ENCODE results near the gene PASK.

PASK gene

GRCh38 chr2:241088376-241088775 lies 60.9 kb downstream of the PASK start:
- H3K36me3 ChIP-seq = peaks cover 76% of the 10 kb centered on the region
- H3K4me3 ChIP-seq = no peak overlapping the region
- TF ChIP-seq Cebpa-rat (IDR thresholded peaks at IDR 0.05) = no peak
- H3K27ac ChIP-seq = peak overlapping the region; percentile 49; the same call in 1 of the 2 replicates
- H3K4me2 ChIP-seq = peak overlapping the region; percentile 73
- no peaks in the 10 kb centered on the region for H3K27me3 ChIP-seq
- peaks cover 55% of the 10 kb centered on the region for H4K20me1 ChIP-seq
- no peaks in the 10 kb centered on the region for H3K9me3 ChIP-seq
- H3K9ac ChIP-seq = peak overlapping the region; percentile 61
- H3K4me1 ChIP-seq = peaks cover 44% of the 10 kb centered on the region

- Histone ChIP-seq H3K4me2 (peak overlapping the region; percentile 73), H4K20me1 (peaks cover 53% of the 10 kb centered on the region), H3K4me3 (no peak overlapping the region), H3K9me3 (no peaks in the 10 kb centered on the region), H3K27ac (peak overlapping the region; percentile 49; the same call in 1 of the 2 replicates), H3K4me1 (peaks cover 44% of the 10 kb centered on the region), H3K27me3 (no peaks in the 10 kb centered on the region), H3K36me3 (peaks cover 74% of the 10 kb centered on the region), H3K9ac (peak overlapping the region; percentile 61)
- TF ChIP-seq Cebpa-rat (IDR thresholded peaks at IDR 0.05) = no peak
Observed at GRCh38 chr2:241087420-241088268, 61.6 kb downstream of the PASK start.

- H3K9me3 ChIP-seq = no peaks in the 10 kb centered on the region
- no peak overlapping the region for H3K27ac ChIP-seq
- H3K4me1 ChIP-seq = peaks cover 44% of the 10 kb centered on the region
- no peaks in the 10 kb centered on the region for H3K27me3 ChIP-seq
- H4K20me1 ChIP-seq = peaks cover 27% of the 10 kb centered on the region
- H3K9ac ChIP-seq = no peak overlapping the region
- no peak for TF ChIP-seq Cebpa-rat (IDR thresholded peaks at IDR 0.05)
- no peak overlapping the region for H3K4me2 ChIP-seq
- no peak overlapping the region for H3K4me3 ChIP-seq
- H3K36me3 ChIP-seq = peaks cover 55% of the 10 kb centered on the region
Observed at GRCh38 chr2:241084856-241085444, 64.3 kb downstream of the PASK start.

GRCh38 chr2:241083091-241083415 lies 66.2 kb downstream of the PASK start:
- Histone ChIP-seq H3K4me2 (no peak overlapping the region), H4K20me1 (peaks cover 8% of the 10 kb centered on the region), H3K27me3 (no peaks in the 10 kb centered on the region), H3K4me1 (peaks cover 28% of the 10 kb centered on the region), H3K9ac (no peak overlapping the region), H3K9me3 (no peaks in the 10 kb centered on the region), H3K36me3 (peaks cover 36% of the 10 kb centered on the region), H3K27ac (no peak overlapping the region), H3K4me3 (no peak overlapping the region)
- TF ChIP-seq Cebpa-rat (IDR thresholded peaks at IDR 0.05) = no peak

GRCh38 chr2:241082341-241083090 lies 66.8 kb downstream of the PASK start:
- Histone ChIP-seq H3K4me1 (peaks cover 25% of the 10 kb centered on the region), H3K36me3 (peaks cover 30% of the 10 kb centered on the region), H4K20me1 (peaks cover 3% of the 10 kb centered on the region), H3K9ac (no peak overlapping the region), H3K27me3 (no peaks in the 10 kb centered on the region), H3K27ac (no peak overlapping the region), H3K9me3 (no peaks in the 10 kb centered on the region), H3K4me2 (no peak overlapping the region), H3K4me3 (no peak overlapping the region)
- no peak for TF ChIP-seq Cebpa-rat (IDR thresholded peaks at IDR 0.05)

- Histone ChIP-seq H3K4me1 (peaks cover 25% of the 10 kb centered on the region), H3K9ac (no peak overlapping the region), H3K36me3 (peaks cover 23% of the 10 kb centered on the region), H3K4me3 (no peak overlapping the region), H4K20me1 (no peaks in the 10 kb centered on the region), H3K9me3 (no peaks in the 10 kb centered on the region), H3K27ac (no peak overlapping the region), H3K27me3 (no peaks in the 10 kb centered on the region), H3K4me2 (no peak overlapping the region)
- TF ChIP-seq Cebpa-rat (IDR thresholded peaks at IDR 0.05) = no peak
Observed at GRCh38 chr2:241081643-241082340, 67.5 kb downstream of the PASK start.

GRCh38 chr2:241081190-241081642 lies 68.1 kb downstream of the PASK start:
- H3K4me1 ChIP-seq = peaks cover 19% of the 10 kb centered on the region
- no peak overlapping the region for H3K4me3 ChIP-seq
- peaks cover 17% of the 10 kb centered on the region; the same call in 1 of the 2 replicates for H3K36me3 ChIP-seq
- no peak overlapping the region for H3K4me2 ChIP-seq
- H4K20me1 ChIP-seq = no peaks in the 10 kb centered on the region
- no peak overlapping the region for H3K9ac ChIP-seq
- no peak overlapping the region for H3K27ac ChIP-seq
- no peaks in the 10 kb centered on the region for H3K27me3 ChIP-seq
- no peaks in the 10 kb centered on the region for H3K9me3 ChIP-seq
- TF ChIP-seq Cebpa-rat (IDR thresholded peaks at IDR 0.05) = no peak

GRCh38 chr2:241080405-241081189 lies 68.7 kb downstream of the PASK start:
- Histone ChIP-seq H3K4me2 (no peak overlapping the region), H3K36me3 (peaks cover 15% of the 10 kb centered on the region; the same call in 1 of the 2 replicates), H3K4me3 (no peak overlapping the region), H3K9ac (no peak overlapping the region), H3K27ac (no peak overlapping the region), H3K9me3 (no peaks in the 10 kb centered on the region), H4K20me1 (no peaks in the 10 kb centered on the region), H3K4me1 (peaks cover 13% of the 10 kb centered on the region), H3K27me3 (no peaks in the 10 kb centered on the region)
- no peak for TF ChIP-seq Cebpa-rat (IDR thresholded peaks at IDR 0.05)

Data from BLaER1 (cell line).